Endothelial cell of umbilical vein (primary cell): ENCODE results near the gene ETAA1. TPM values are rescaled to one million over a fixed set of nuclear protein-coding genes. Genes with fewer than 3 reads are reported as not detected.

Experiments used
- BruUV-seq: library from RNA; stranded (reverse); fragments of 400-500 nt; replicated peaks from 2 replicates; lab custom pipeline; 2021; lab: Mats Ljungman, UMichigan
- CTCF ChIA-PET: fragments of 300-600, 350-600 bp; sonication (Branson Sonifier 250); formaldehyde crosslinking; loops from one replicate; lab custom pipeline; 2021; ENCODE audit warnings: antibody characterized with exemption, inconsistent platforms; lab: Charles Lee
- POLR2A ChIA-PET: fragments of 300-600, 350-600 bp; sonication (Branson Sonifier 250); formaldehyde crosslinking; loops from one replicate; lab custom pipeline; 2021; ENCODE audit warnings: antibody characterized with exemption, inconsistent platforms; lab: Charles Lee
- DNase-seq: peaks from one replicate; pipeline ENCODE4 v3.0.0-alpha.2; 2011; ENCODE audit warnings: low read depth, low spot score
- FAIRE-seq: peaks from 2 replicates; lab custom pipeline; 2011; peaks lifted over from hg19 to GRCh38; lab: Jason Lieb, UNC
- H2AFZ ChIP-seq: 2 replicates; pipeline ENCODE4 v1.6.0; 2012; ENCODE audit warnings: low read depth, low read length, control low read depth, inconsistent platforms
- H3K27ac ChIP-seq: 2 replicates; pipeline ENCODE4 v1.5.1; 2011; ENCODE audit warnings: low read depth, mild to moderate bottlenecking, control low read depth, low read length, moderate library complexity; ENCODE audit not compliant: insufficient read depth
- H3K27me3 ChIP-seq, 2 experiments: 2 replicates each; pipeline versions ENCODE4 v1.6.0 to v1.6.1; 2011; ENCODE audit warnings: low read length in 2 of 2, mixed read lengths in 1 of 2; ENCODE audit not compliant: control insufficient read depth in 2 of 2, insufficient read depth in 2 of 2
- H3K36me3 ChIP-seq, 2 experiments: 2 replicates in 1 of 2; 3 replicates in 1 of 2; pipeline ENCODE4 v1.5.1; 2011; ENCODE audit warnings: low read length in 2 of 2, mild to moderate bottlenecking in 1 of 2, moderate library complexity in 1 of 2; ENCODE audit not compliant: control insufficient read depth in 2 of 2, insufficient read depth in 2 of 2; ENCODE audit errors: extremely low read depth in 1 of 2
- H3K4me1 ChIP-seq: 3 replicates; pipeline ENCODE4 v1.5.1; 2011; ENCODE audit warnings: mild to moderate bottlenecking, low read length; ENCODE audit not compliant: control insufficient read depth, insufficient read depth; ENCODE audit errors: extremely low read depth
- H3K4me2 ChIP-seq: 2 replicates; pipeline ENCODE4 v1.6.1; 2011; ENCODE audit warnings: low read length, control low read depth, mixed read lengths; ENCODE audit not compliant: insufficient read depth
- H3K4me3 ChIP-seq, 3 experiments: fragments of 200-600 bp in 1 of 3; sonication (generic), shearing (Covaris generic) in 1 of 3; replicated peaks in 1 of 3; 2 replicates each; pipeline ENCODE4 v1.5.1; 2011 to 2016; ENCODE audit warnings: control low read depth in 3 of 3, low read length in 3 of 3, mild to moderate bottlenecking in 2 of 3, inconsistent platforms in 1 of 3, low read depth in 1 of 3, moderate library complexity in 1 of 3; ENCODE audit not compliant: insufficient read depth in 1 of 3
- H3K79me2 ChIP-seq: 2 replicates; pipeline ENCODE4 v1.6.0; 2012; ENCODE audit warnings: low read length, inconsistent platforms; ENCODE audit not compliant: control insufficient read depth, insufficient read depth
- H3K9ac ChIP-seq: replicated peaks from 2 replicates; pipeline ENCODE3; 2011; ENCODE audit warnings: low read length, control low read depth; ENCODE audit not compliant: insufficient read depth; ENCODE audit errors: extremely low read depth
- H3K9me1 ChIP-seq: replicated peaks from 3 replicates; pipeline ENCODE4 v1.6.0; 2011; ENCODE audit warnings: mild to moderate bottlenecking, low read length; ENCODE audit not compliant: control insufficient read depth, insufficient read depth; ENCODE audit errors: extremely low read depth
- H3K9me3 ChIP-seq: replicated peaks from 2 replicates; pipeline ENCODE4 v1.5.1; 2012; ENCODE audit warnings: low read length, inconsistent platforms; ENCODE audit not compliant: control insufficient read depth, insufficient read depth
- H4K20me1 ChIP-seq: replicated peaks from 2 replicates; pipeline ENCODE3; 2011; ENCODE audit warnings: mild to moderate bottlenecking, low read length; ENCODE audit not compliant: control insufficient read depth, insufficient read depth; ENCODE audit errors: extremely low read depth
- FOS ChIP-seq: IDR thresholded peaks from 2 replicates; pipeline ENCODE4 v1.6.1; 2011; ENCODE audit warnings: mild to moderate bottlenecking, low read length, moderate library complexity, borderline replicate concordance; ENCODE audit not compliant: insufficient read depth
- JUN ChIP-seq: IDR thresholded peaks from 2 replicates; pipeline ENCODE4 v1.6.1; 2011; ENCODE audit warnings: borderline replicate concordance, low read depth; ENCODE audit not compliant: insufficient read length, insufficient read depth
- dilution Hi-C: fragments of 300-500 bp; cut with MboI; formaldehyde crosslinking; loops from one replicate; pipeline ENCODE4 v1.15.0; 2019; ENCODE audit warnings: low sequenced_read_pairs; ENCODE audit not compliant: extremely low pct_ligation_motif_present
- intact Hi-C: fragments of 100-400 bp; cut with micrococcal nuclease; formaldehyde crosslinking; loops from one replicate; pipeline ENCODE4 v1.10.0; 2022
- polyA plus RNA-seq, 4 experiments: library from polyadenylated mRNA; depleted of rRNA in 3 of 4; stranded (reverse) in 3 of 4; unstranded in 1 of 4; fragments of >200 nt; gene quantifications; 2 replicates each; pipeline versions ENCODE4 v1.2.1 to v1.2.3, GENCODE V29; 2011 to 2012; ENCODE audit warnings: missing spikeins in 1 of 4
- total RNA-seq: library from RNA; stranded (reverse); gene quantifications from 2 replicates; pipeline ENCODE4 v1.2.3, GENCODE V29; 2021

The ETAA1 gene
- total and polyA plus RNA-seq, 2 donors (not counting 3 experiments of a cell fraction or from before 2014, with no cell fraction given): 4.9 to 15.9 TPM

- no TSS peak for BruUV-seq
- Histone ChIP-seq H3K9ac (no peak overlapping the region), H3K4me3 (no peak overlapping the region), H3K9me3 (no peaks in the 10 kb centered on the region), H3K79me2 (no peaks in the 10 kb centered on the region), H3K36me3 (no peaks in the 10 kb centered on the region), H3K4me1 (no peaks in the 10 kb centered on the region), H2AFZ (no peak overlapping the region), H3K9me1 (no peaks in the 10 kb centered on the region), H3K4me2 (no peak overlapping the region), H4K20me1 (no peaks in the 10 kb centered on the region), H3K27me3 (no peaks in the 10 kb centered on the region), H3K27ac (no peak overlapping the region)
- peak; percentile 31 for TF ChIP-seq FOS
- TF ChIP-seq JUN: no peak
- DNase-seq (peak; percentile 14), FAIRE-seq (no peak)
- intact Hi-C loops (no loop called here), dilution Hi-C loops (no loop called here)
- ChIA-PET CTCF (no interaction called here), POLR2A (no interaction called here)
Measured at GRCh38 chr2:67446491-67446911, 49.4 kb downstream of the ETAA1 start.

- CTCF ChIA-PET: interaction anchor here (0.7 kb wide), 1 partner anchor 1021 kb away, joined by 3 read pairs; no protein-coding TSS in a partner anchor
- Histone ChIP-seq H3K79me2 (no peaks in the 10 kb centered on the region), H3K4me1 (no peaks in the 10 kb centered on the region), H3K36me3 (no peaks in the 10 kb centered on the region), H3K4me3 (no peak overlapping the region), H3K27ac (no peak overlapping the region), H3K9me3 (no peaks in the 10 kb centered on the region), H3K4me2 (no peak overlapping the region), H3K9ac (no peak overlapping the region), H4K20me1 (no peaks in the 10 kb centered on the region), H3K9me1 (no peaks in the 10 kb centered on the region), H2AFZ (no peak overlapping the region), H3K27me3 (no peaks in the 10 kb centered on the region)
- POLR2A ChIA-PET: no interaction called here
- DNase-seq (no peak), FAIRE-seq (no peak)
- intact Hi-C loops: no loop called here
- dilution Hi-C loops: no loop called here
- no peak for TF ChIP-seq FOS
- no TSS peak for BruUV-seq
Measured at GRCh38 chr2:67448648-67449047, 51.5 kb downstream of the ETAA1 start.
